HG02943 (cell line): ENCODE measurements around the gene MAD1L1.
"Not testable (repeated sequence)": the region's sequence is repeated elsewhere in the genome, so short reads cannot be mapped to it uniquely, and the experiment has no call there.

Experiments
- ATAC-seq: cut with Tn5 transposase; IDR thresholded peaks from one replicate; pipeline ENCODE4 v1.9.1; 2021; ENCODE audit warnings: mild to moderate bottlenecking, low read depth, moderate library complexity; ENCODE audit not compliant: unreplicated experiment

Gene MAD1L1

GRCh38 chr7:1997537-1998076 lies 235.1 kb downstream of the MAD1L1 start:
- ATAC-seq = no peak

- ATAC-seq = no peak
These were observed 235.9 kb downstream of the MAD1L1 start for GRCh38 chr7:1996816-1997215.

- ATAC-seq = not testable (repeated sequence)
These were observed 236.8 kb downstream of the MAD1L1 start for GRCh38 chr7:1995911-1996420.

GRCh38 chr7:1995426-1995825 lies 237.3 kb downstream of the MAD1L1 start:
- ATAC-seq = no peak

- ATAC-seq = no peak
These were observed 237.8 kb downstream of the MAD1L1 start for GRCh38 chr7:1994931-1995330.

GRCh38 chr7:1993776-1994740 lies 238.7 kb downstream of the MAD1L1 start:
- no peak for ATAC-seq

- ATAC-seq = no peak
These were observed 239.6 kb downstream of the MAD1L1 start for GRCh38 chr7:1993031-1993695.

- no peak for ATAC-seq
These were observed 240.2 kb downstream of the MAD1L1 start for GRCh38 chr7:1992554-1992953.

- no peak for ATAC-seq
These were observed 242.6 kb downstream of the MAD1L1 start for GRCh38 chr7:1990001-1990670.

GRCh38 chr7:1989049-1989860 lies 243.5 kb downstream of the MAD1L1 start:
- no peak for ATAC-seq

GRCh38 chr7:1988533-1988930 lies 244.2 kb downstream of the MAD1L1 start:
- no peak for ATAC-seq

GRCh38 chr7:1987591-1988532 lies 244.9 kb downstream of the MAD1L1 start:
- ATAC-seq = no peak

GRCh38 chr7:1987084-1987535 lies 245.6 kb downstream of the MAD1L1 start:
- no peak for ATAC-seq

GRCh38 chr7:1986366-1987083 lies 246.2 kb downstream of the MAD1L1 start:
- ATAC-seq = no peak

- no peak for ATAC-seq
These were observed 246.8 kb downstream of the MAD1L1 start for GRCh38 chr7:1985936-1986335.

GRCh38 chr7:1985042-1985441 lies 247.7 kb downstream of the MAD1L1 start:
- no peak for ATAC-seq

- no peak for ATAC-seq
These were observed 250.9 kb downstream of the MAD1L1 start for GRCh38 chr7:1981878-1982230.
